GM19467 (cell line): ENCODE measurements around the gene CELF6.
A peak's percentile ranks its signal among the peaks of the same experiment; 100 is the strongest.

Experiments
- ATAC-seq: cut with Tn5 transposase; IDR thresholded peaks from one replicate; pipeline ENCODE4 v1.9.1; 2021; ENCODE audit warnings: mild to moderate bottlenecking, moderate library complexity; ENCODE audit not compliant: unreplicated experiment

CELF6 gene

GRCh38 chr15:72319985-72320671 lies at the start of gene CELF6:
TSS of gene CELF6 (minus strand) at chr15:72320157. CDS start at chr15:72319874, 283 bp downstream.
- ATAC-seq: peak; percentile 56

- ATAC-seq: no peak
Measured at GRCh38 chr15:72368899-72369298, 48.9 kb upstream of the CELF6 start.

- no peak for ATAC-seq
Measured at GRCh38 chr15:72368325-72368724, 48.4 kb upstream of the CELF6 start.

GRCh38 chr15:72365844-72366243 lies 45.9 kb upstream of the CELF6 start:
- peak; percentile 85 for ATAC-seq

- no peak for ATAC-seq
Measured at GRCh38 chr15:72361176-72361575, 41.2 kb upstream of the CELF6 start.

GRCh38 chr15:72358650-72359171 lies 38.8 kb upstream of the CELF6 start:
- no peak for ATAC-seq

- ATAC-seq: no peak
Measured at GRCh38 chr15:72358121-72358520, 38.2 kb upstream of the CELF6 start.

- no peak for ATAC-seq
Measured at GRCh38 chr15:72354496-72354895, 34.5 kb upstream of the CELF6 start.

GRCh38 chr15:72353266-72353665 lies 33.3 kb upstream of the CELF6 start:
- ATAC-seq: no peak

- no peak for ATAC-seq
Measured at GRCh38 chr15:72345806-72346205, 25.8 kb upstream of the CELF6 start.

- no peak for ATAC-seq
Measured at GRCh38 chr15:72345280-72345679, 25.3 kb upstream of the CELF6 start.

GRCh38 chr15:72344602-72345001 lies 24.6 kb upstream of the CELF6 start:
- ATAC-seq: no peak

GRCh38 chr15:72342385-72342784 lies 22.4 kb upstream of the CELF6 start:
- no peak for ATAC-seq

- no peak for ATAC-seq
Measured at GRCh38 chr15:72341361-72341760, 21.4 kb upstream of the CELF6 start.

GRCh38 chr15:72340366-72340765 lies 20.4 kb upstream of the CELF6 start:
- ATAC-seq: no peak

GRCh38 chr15:72339777-72340177 lies 19.8 kb upstream of the CELF6 start:
- ATAC-seq: no peak

GRCh38 chr15:72338617-72339321 lies 18.8 kb upstream of the CELF6 start:
- ATAC-seq: no peak

GRCh38 chr15:72338148-72338547 lies 18.2 kb upstream of the CELF6 start:
- ATAC-seq: no peak

- no peak for ATAC-seq
Measured at GRCh38 chr15:72334842-72335241, 14.9 kb upstream of the CELF6 start.

GRCh38 chr15:72331021-72331420 lies 11.1 kb upstream of the CELF6 start:
- no peak for ATAC-seq

- ATAC-seq: no peak
Measured at GRCh38 chr15:72323752-72324151, 3.8 kb upstream of the CELF6 start.

GRCh38 chr15:72319360-72319984 lies 485 bp downstream of the CELF6 start:
- ATAC-seq: no peak
